Thyroid gland (tissue), 4 donors: ENCODE measurements around the gene GALNTL6.

Experiments used
- POLR2A ChIP-seq, 2 donors: fragments of 450-650 bp; IDR thresholded peaks; one replicate each; pipeline ENCODE4 v1.6.1; 2017; ENCODE audit warnings: antibody characterized with exemption in 2 of 2, mild to moderate bottlenecking in 2 of 2, moderate library complexity in 1 of 2
- TF ChIP-seq, protein P1 (sequence below), 6 experiments: fragments of 200-600 bp in 3 of 6; fragments of 450-650 bp in 3 of 6; sonication (generic) in 3 of 6; IDR thresholded peaks; one replicate each; pipeline ENCODE4 v1.5.1; 2016 to 2019; ENCODE audit warnings: antibody characterized with exemption in 6 of 6, mild to moderate bottlenecking in 2 of 6, inconsistent platforms in 1 of 6, moderate library complexity in 1 of 6

DNA sequence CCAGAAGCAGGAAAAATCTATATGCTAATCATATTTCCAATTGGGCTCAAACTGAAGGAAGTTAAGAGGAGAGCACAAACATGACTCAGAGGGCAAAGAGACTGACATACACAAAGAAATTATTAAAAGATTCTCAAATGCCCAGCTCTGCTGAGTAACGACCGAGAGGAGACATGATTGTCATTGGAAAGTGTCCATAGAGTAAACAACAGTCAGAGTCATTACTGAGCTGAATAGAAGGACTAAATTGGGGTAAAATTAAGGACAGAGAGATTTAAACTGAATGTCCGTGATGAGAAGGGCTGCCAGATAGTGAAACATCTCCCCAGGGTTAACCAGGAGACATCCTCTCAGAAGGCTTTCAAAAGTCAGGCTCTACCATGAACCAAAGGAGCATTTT lies 1244.2 kb downstream of the GALNTL6 start:
- TF ChIP-seq, protein P1, sequence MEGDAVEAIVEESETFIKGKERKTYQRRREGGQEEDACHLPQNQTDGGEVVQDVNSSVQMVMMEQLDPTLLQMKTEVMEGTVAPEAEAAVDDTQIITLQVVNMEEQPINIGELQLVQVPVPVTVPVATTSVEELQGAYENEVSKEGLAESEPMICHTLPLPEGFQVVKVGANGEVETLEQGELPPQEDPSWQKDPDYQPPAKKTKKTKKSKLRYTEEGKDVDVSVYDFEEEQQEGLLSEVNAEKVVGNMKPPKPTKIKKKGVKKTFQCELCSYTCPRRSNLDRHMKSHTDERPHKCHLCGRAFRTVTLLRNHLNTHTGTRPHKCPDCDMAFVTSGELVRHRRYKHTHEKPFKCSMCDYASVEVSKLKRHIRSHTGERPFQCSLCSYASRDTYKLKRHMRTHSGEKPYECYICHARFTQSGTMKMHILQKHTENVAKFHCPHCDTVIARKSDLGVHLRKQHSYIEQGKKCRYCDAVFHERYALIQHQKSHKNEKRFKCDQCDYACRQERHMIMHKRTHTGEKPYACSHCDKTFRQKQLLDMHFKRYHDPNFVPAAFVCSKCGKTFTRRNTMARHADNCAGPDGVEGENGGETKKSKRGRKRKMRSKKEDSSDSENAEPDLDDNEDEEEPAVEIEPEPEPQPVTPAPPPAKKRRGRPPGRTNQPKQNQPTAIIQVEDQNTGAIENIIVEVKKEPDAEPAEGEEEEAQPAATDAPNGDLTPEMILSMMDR (IDR thresholded peaks at IDR 0.05): no peak
- no peak for TF ChIP-seq POLR2A (IDR thresholded peaks at IDR 0.05)
